IPS-NIHi11 (cell line): Measurements from ENCODE around the gene SUV39H2.
A peak's percentile ranks its signal among the peaks of the same experiment; 100 is the strongest.
"Not testable (repeated sequence)": the region's sequence is repeated elsewhere in the genome, so short reads cannot be mapped to it uniquely, and the experiment has no call there.

Experiments used
- DNase-seq: peaks from one replicate; pipeline ENCODE4 v3.0.0; 2012; ENCODE audit warnings: mixed read lengths, low spot score

SUV39H2 gene

DNA sequence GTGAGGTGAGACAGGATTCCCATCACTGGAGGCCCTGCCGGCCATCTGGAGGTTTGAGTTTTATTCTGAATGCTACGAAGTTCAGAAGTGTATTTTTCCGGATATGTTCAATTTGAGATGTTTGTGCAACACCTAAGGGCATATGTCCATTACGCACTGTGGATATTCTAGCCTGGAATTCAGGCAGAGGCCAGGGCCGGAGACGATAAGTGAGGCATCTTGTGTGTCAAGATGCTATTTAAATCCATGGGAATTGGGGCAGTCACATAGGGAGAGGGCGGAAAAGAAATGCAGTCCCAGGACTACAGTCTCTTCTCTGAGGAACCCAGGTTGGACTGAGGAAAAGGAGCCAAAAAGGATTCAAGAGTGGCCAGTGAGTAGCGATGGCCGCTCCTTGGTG is 1.9 kb upstream of the SUV39H2 start:
- no peak for DNase-seq

DNA sequence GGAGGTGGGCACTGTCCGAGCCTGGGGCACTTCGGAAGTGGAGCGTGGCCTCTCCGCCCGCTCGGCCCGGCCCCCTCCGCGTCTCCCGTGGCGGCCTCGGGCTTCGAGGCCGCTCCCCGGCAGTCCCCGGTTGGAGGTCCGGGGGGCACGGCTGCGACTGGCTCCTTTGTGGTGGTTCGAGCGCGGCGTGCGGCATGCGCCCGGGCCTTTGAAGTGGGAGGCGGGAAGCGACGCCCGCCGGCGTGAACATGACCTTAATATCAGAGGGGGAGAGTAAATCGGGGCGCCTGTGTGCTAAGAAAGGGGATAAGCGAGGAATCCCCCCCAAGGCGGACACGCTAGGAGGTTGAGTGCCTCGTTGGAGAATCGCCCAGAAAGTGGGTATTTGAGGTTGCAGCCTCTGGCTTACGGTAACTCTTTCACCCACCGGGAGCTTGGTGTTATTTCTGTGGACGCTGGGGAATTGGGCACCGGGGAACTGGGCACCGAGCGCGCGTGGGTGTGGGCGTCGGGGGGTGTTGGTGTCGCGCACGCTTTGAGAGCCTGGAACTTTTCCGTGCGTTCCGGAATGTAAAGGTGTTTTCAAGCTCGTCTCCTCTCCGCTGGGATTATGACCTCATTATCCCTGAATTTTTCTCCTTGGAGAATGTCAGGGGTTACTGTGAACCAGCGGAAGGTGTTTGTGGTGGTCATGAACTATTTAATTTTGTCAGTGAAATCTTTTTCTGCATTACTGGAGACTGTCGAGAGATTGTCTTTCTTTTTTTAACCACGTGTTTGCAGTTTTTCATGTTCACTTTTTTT is 660 bp downstream of the SUV39H2 start:
- peak; percentile 55 for DNase-seq

GRCh38 chr10:14879928-14880193 is 1.2 kb downstream of the SUV39H2 start:
- DNase-seq, result peak; percentile 17

DNA sequence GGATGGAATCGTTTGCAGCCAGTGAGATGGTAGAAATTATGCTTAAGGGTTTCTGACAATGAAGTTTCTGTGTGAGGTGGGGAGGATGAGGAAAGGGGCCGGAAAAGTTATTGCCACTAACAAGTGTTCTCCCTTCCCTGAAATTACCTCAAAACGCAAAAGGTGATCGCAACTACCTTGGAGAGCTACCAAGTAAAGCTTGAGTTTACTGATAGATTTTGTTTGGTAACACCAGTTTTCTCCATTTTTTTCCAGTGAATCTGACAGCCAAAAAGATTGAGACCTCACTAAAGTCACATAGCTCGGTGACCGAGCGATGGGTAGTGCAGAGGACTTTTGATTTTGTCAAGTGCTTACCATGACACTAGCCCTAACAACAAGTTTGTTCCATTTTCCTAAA is 1.6 kb downstream of the SUV39H2 start:
- DNase-seq, result peak; percentile 13

- DNase-seq, result no peak
Observed at GRCh38 chr10:14884082-14884481, 5.4 kb downstream of the SUV39H2 start.

DNA sequence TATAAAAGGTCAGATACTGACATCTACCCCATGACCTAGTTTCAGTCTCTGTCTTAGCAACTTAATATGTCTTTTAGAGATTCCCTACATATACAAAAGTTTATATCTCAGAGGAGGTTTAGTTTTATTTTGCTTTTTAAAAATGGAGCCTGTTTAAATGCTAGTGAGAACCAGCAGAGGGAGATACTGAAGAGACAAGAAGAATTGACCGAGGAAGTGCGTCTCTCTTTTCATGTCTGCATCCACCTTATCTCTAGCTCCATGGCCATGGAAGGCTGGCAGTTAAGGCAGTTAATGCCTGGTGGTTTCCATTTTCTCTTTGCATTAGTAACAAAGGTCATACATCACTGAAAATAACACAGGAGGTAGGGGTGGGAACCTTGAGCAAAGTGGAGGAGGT is 10.7 kb downstream of the SUV39H2 start:
- DNase-seq, result peak; percentile 37

DNA sequence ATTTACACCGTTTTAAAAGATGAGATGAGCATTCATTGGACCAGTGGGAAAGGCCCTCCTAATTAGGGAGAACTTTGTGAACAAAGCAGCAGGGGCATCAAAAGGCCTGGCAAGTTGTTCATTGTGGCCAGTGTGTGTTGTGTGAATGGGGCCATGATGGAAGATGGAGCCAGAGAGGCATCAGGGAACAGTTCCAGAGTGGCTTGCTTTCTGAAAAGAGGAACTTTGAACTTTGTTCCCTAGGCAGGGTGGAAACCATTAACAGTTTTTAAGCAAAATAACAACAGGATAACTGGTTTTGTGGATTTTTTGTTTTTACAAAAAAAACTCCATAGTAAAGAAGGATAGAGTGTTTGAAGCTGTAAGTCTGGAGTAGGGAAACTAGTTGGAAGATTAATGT is 12.5 kb downstream of the SUV39H2 start:
- no peak for DNase-seq

DNA sequence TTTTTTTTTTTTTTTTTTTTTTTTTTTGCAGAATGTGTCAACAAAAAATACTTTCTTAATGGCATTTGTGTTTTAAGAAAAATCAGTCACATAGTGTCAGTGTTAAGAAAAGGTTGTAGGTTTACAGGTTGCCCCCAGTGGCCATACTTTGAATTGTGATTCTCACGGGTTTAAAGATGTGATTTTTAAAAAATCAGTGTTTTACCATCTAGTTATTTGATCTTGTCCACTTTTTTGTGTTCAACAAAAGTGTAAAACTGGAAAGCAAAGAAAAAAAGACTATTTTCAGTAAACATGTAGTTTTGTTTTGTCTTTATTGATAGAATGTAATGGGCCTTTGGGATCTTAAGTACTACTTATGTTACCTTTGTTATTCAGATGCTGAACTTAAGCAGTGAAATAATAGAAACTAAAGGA is 25.7 kb downstream of the SUV39H2 start:
- DNase-seq, result peak; percentile 35

DNA sequence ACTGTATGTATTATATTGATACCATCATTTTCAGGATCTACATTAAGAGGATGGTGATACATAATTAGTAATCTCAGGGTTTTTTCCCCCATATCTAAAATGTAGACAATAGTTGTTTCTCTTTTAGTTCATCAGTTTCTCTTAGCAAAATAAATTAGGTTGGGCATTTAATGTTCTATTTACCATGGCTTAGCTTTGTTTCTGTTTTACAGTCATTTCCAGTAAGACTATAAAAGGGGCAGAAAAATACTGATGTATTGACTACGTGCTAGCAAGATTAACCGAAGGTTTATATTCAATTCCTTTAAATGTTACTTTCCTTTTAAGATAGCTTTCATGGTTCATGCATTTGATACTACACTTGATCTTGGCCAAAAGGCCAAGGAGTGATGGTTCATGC is 26.2 kb downstream of the SUV39H2 start:
- DNase-seq, result no peak

DNA sequence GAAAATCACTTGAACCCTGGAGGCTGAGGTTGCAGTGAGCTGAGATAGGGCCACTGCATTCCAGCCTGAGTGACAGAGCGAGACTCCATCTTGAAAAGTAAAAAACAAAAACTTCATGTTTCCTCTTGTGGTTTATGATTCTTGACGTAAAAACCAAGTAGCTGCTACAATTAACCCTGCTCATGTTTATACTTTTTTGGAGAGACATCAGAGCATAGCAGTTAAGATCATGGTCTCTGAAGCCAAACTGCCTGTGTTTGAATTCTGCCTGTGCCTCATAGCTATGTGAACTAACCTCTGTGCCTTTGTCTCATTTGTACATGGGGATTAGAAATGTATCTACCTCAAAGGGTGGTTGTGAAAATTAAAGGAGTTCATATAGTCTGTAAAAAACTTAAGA is 27.2 kb downstream of the SUV39H2 start:
- DNase-seq, result no peak

GRCh38 chr10:14906765-14907164 is 28.1 kb downstream of the SUV39H2 start:
- DNase-seq, result no peak

DNA sequence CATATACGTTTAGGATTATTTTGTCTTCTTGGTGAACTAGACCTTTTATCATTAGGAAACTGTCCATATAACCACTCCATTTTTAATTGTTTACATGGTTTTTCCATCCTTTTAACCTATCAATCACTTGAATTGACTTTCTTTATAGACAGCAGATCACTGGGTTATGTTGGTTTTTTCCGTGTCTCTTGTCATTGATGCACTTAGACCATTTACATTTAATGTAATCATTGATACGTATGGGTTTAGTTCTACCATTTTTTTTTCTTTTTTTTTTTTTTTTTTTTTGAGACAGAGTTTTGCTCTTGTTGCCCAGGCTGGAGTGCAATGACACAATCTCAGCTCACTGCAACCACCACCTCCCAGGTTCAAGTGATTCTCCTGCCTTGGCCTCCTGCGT is 28.9 kb downstream of the SUV39H2 start:
- not testable (repeated sequence) for DNase-seq

DNA sequence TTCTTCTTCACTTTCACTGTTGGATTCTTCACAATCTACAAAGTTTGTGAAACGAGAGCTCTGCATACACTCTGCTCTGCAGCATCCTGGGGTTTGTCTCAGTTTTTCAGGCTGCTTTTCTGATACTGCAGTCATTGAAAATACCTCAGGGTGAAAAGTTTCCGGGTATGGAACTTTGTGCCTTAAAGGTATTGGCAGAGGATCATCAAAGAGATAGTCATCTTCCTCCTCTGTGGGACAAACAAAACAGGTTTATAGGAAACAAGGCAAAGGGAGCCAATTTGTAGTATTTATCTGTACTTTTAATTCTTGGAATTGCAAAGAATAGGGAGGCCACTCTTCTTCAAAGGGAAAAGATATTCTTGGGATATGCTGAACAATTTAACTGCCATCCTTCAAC is 30.4 kb downstream of the SUV39H2 start:
- no peak for DNase-seq

DNA sequence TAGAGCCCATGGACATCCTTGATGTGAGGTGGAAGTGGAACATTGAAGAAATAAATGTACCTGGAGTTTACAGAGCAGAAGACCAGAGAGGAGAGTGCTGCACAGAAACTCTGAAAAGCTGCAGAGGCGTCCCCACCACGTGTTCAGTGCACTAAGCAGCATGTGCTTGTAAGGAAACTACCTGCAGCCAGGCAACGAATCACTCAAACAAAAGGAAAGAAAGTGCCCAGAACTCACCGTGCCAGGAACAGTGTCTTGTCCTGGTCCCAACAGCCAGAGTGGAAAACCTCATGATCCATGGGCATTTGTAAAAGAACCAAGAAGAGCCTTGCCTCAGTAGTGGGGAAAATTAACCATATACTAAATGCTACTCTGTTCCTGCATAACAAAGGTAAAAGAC is 32.3 kb downstream of the SUV39H2 start:
- no peak for DNase-seq

DNA sequence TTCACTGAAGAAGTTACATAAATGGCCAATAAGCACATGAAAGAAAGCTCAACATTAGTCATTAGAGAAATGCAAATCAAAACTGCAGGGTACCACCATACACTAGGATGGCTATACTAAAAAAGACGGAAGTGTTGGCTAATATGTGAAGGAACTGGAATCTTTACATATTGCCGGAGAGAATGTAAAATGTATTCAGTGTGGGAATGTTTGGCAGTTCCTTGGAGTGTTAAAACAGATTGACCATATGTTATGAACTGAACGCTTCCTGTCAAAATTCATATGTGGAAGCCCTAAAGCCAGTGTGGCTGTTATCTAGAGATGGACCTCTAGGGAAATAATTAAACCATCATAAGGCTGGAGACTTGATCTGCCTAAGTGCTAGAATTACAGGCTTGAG is 33.1 kb downstream of the SUV39H2 start:
- no peak for DNase-seq

GRCh38 chr10:14916600-14916999 is 37.9 kb downstream of the SUV39H2 start:
- no peak for DNase-seq

DNA sequence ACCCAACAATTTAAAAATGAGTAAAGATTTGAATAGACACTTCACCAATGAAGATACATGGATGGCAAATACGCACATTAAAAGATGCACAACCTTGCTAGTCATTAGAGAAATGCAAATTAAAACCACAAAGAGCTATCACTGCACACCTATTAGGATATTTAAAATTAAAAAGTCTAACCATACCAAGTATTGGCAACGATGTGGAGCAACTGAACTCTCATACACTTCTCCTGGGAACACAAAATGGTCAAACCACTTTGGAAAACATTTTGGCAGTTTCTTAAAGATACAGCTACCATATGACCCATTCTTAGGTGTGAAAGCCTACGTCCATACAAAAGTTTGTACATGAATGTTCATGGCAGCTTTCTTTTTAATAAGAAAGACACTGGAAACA is 39.2 kb downstream of the SUV39H2 start:
- DNase-seq, result no peak

- DNase-seq, result no peak
Observed at GRCh38 chr10:14918964-14919363, 40.3 kb downstream of the SUV39H2 start.

DNA sequence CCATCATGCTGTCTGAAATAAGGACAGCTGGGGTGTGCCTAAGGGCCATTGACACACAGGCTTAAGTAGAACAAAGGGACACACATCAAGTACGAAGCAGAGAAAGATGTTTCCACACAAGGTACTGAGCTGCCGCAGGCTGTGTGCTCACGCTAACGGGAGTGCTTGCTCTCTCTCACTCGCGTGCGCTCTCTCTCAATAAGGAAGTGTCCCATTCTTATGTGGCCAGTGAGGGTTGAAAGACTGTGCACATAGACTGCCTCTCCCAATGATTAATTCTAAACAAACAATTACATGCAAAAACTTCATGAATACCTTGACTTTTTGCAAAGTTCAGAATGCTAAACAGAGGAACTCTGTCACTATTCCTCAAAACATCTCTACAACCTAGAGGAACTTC is 45.3 kb downstream of the SUV39H2 start:
- no peak for DNase-seq

- DNase-seq, result no peak
Observed at GRCh38 chr10:14925268-14925667, 46.6 kb downstream of the SUV39H2 start.

- DNase-seq, result no peak
Observed at GRCh38 chr10:14926061-14926470, 47.4 kb downstream of the SUV39H2 start.

GRCh38 chr10:14926722-14927416 is 48.2 kb downstream of the SUV39H2 start:
- DNase-seq, result no peak

- DNase-seq, result no peak
Observed at GRCh38 chr10:14930610-14931009, 51.9 kb downstream of the SUV39H2 start.

- DNase-seq, result no peak
Observed at GRCh38 chr10:14936584-14936983, 57.9 kb downstream of the SUV39H2 start.
